ENCODE measurements around the gene ALKBH1.

GRCh38 chr14:77741438-77741837 is 33.6 kb upstream of the ALKBH1 start:
- no peak for TF ChIP-seq EZH2 (IDR thresholded peaks at IDR 0.05; ENCODE audit: borderline replicate concordance, low read depth, low read length, severe bottlenecking)
- no peak for TF ChIP-seq CTCF (IDR thresholded peaks at IDR 0.05; ENCODE audit: borderline replicate concordance, extremely low read depth, low read length, poor library complexity, severe bottlenecking)

All from DND-41 (cell line).